Tibial nerve (tissue), 4 donors: ENCODE results near the gene RPL18. TPM values are rescaled to one million over a fixed set of nuclear protein-coding genes. Genes with fewer than 3 reads are reported as not detected.
A peak's percentile ranks its signal among the peaks of the same experiment; 100 is the strongest.
"Not testable (repeated sequence)": the region's sequence is repeated elsewhere in the genome, so short reads cannot be mapped to it uniquely, and the experiment has no call there.

Source experiments
- DNase-seq, 2 donors: peaks; one replicate each; pipeline ENCODE4 v3.0.0-alpha.2; 2019; ENCODE audit warnings: low spot score in 2 of 2
- H3K27ac ChIP-seq, 4 donors: fragments of 200-600 bp; sonication (generic) in 3 of 4; one replicate each; pipeline ENCODE4 v1.5.1; 2017 to 2019; ENCODE audit warnings: mild to moderate bottlenecking in 1 of 4
- H3K27me3 ChIP-seq, 2 donors: fragments of 200-600 bp; sonication (generic) in 1 of 2; one replicate each; pipeline versions ENCODE4 v1.5.1 to v1.6.0; 2017 to 2019
- H3K36me3 ChIP-seq, 3 donors: fragments of 200-600 bp; sonication (generic); one replicate each; pipeline ENCODE4 v1.5.1; 2018 to 2019
- H3K4me1 ChIP-seq, 4 donors: fragments of 200-600 bp; sonication (generic) in 3 of 4; one replicate each; pipeline ENCODE4 v1.5.1; 2017 to 2019
- H3K4me3 ChIP-seq, 4 donors: fragments of 200-600 bp; sonication (generic) in 3 of 4; one replicate each; pipeline ENCODE4 v1.5.1; 2017 to 2019; ENCODE audit warnings: mild to moderate bottlenecking in 1 of 4, moderate library complexity in 1 of 4
- H3K9me3 ChIP-seq, 4 donors: fragments of 200-600 bp; sonication (generic) in 3 of 4; one replicate each; pipeline ENCODE4 v1.5.1; 2017 to 2019
- EP300 ChIP-seq, 2 donors: sonication (generic); formaldehyde crosslinking; IDR thresholded peaks; one replicate each; pipeline ENCODE4 v1.6.1; 2017; ENCODE audit warnings: antibody characterized with exemption in 2 of 2, mild to moderate bottlenecking in 1 of 2
- POLR2A ChIP-seq, 2 donors: fragments of 450-650 bp; IDR thresholded peaks; one replicate each; pipeline ENCODE4 v1.6.1; 2017; ENCODE audit warnings: antibody characterized with exemption in 2 of 2, mild to moderate bottlenecking in 2 of 2, moderate library complexity in 2 of 2
- WGBS, 2 donors: methylation state at CpG; one replicate each; pipeline ENCODE4 v1.1.5; 2018; 5-methylcytosine and 5-hydroxymethylcytosine counted together
- total RNA-seq, 4 donors: library from RNA; depleted of rRNA; stranded (reverse); fragments of >200 nt; gene quantifications; one replicate each; pipeline ENCODE4 v1.1.0, GENCODE V29; 2016
- TF ChIP-seq, protein P1 (sequence below), 5 experiments: fragments of 200-600 bp in 3 of 5; fragments of 450-650 bp in 2 of 5; sonication (generic) in 3 of 5; IDR thresholded peaks; one replicate each; pipeline ENCODE4 v1.5.1; 2016 to 2019; ENCODE audit warnings: antibody characterized with exemption in 5 of 5, mild to moderate bottlenecking in 3 of 5, moderate library complexity in 2 of 5

Gene RPL18
- total RNA-seq, 4 donors from 2014 or later, result 2,253 to 3,141 (median 2,490) TPM

- H3K27ac ChIP-seq, result no peak overlapping the region
- H3K27me3 ChIP-seq, result no peaks in the 10 kb centered on the region
- DNase-seq, result no peak
- TF ChIP-seq EP300 (IDR thresholded peaks at IDR 0.05) (no peak), POLR2A (IDR thresholded peaks at IDR 0.05) (no peak)
- TF ChIP-seq, protein P1, sequence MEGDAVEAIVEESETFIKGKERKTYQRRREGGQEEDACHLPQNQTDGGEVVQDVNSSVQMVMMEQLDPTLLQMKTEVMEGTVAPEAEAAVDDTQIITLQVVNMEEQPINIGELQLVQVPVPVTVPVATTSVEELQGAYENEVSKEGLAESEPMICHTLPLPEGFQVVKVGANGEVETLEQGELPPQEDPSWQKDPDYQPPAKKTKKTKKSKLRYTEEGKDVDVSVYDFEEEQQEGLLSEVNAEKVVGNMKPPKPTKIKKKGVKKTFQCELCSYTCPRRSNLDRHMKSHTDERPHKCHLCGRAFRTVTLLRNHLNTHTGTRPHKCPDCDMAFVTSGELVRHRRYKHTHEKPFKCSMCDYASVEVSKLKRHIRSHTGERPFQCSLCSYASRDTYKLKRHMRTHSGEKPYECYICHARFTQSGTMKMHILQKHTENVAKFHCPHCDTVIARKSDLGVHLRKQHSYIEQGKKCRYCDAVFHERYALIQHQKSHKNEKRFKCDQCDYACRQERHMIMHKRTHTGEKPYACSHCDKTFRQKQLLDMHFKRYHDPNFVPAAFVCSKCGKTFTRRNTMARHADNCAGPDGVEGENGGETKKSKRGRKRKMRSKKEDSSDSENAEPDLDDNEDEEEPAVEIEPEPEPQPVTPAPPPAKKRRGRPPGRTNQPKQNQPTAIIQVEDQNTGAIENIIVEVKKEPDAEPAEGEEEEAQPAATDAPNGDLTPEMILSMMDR (IDR thresholded peaks at IDR 0.05), result no peak
- H3K4me3 ChIP-seq, result no peak overlapping the region
- peaks cover 0 to 16% (median 2%) of the 10 kb centered on the region in 4 donors for H3K4me1 ChIP-seq
- 93 to 97% methylated on average over 3 to 4 of the region's 4 CpGs for WGBS, 2 donors
- H3K36me3 ChIP-seq, result no peaks in the 10 kb centered on the region
- no peaks in the 10 kb centered on the region for H3K9me3 ChIP-seq
Measured at GRCh38 chr19:48663667-48664066, 44.7 kb upstream of the RPL18 start.

GRCh38 chr19:48661711-48662090 is 42.7 kb upstream of the RPL18 start:
- 87 to 93% methylated on average over 11 to 40 of the region's 50 CpGs for WGBS, 2 donors
- DNase-seq, result no peak
- no peaks in the 10 kb centered on the region for H3K27me3 ChIP-seq
- H3K9me3 ChIP-seq, result no peaks in the 10 kb centered on the region
- H3K4me3 ChIP-seq, result no peak overlapping the region
- no peaks in the 10 kb centered on the region for H3K36me3 ChIP-seq
- H3K4me1 ChIP-seq, result peaks cover 0 to 16% (median 2%) of the 10 kb centered on the region in 4 donors
- no peak for TF ChIP-seq EP300 (IDR thresholded peaks at IDR 0.05)
- TF ChIP-seq, protein P1 (IDR thresholded peaks at IDR 0.05), result no peak
- no peak for TF ChIP-seq POLR2A (IDR thresholded peaks at IDR 0.05)
- no peak overlapping the region for H3K27ac ChIP-seq

DNA sequence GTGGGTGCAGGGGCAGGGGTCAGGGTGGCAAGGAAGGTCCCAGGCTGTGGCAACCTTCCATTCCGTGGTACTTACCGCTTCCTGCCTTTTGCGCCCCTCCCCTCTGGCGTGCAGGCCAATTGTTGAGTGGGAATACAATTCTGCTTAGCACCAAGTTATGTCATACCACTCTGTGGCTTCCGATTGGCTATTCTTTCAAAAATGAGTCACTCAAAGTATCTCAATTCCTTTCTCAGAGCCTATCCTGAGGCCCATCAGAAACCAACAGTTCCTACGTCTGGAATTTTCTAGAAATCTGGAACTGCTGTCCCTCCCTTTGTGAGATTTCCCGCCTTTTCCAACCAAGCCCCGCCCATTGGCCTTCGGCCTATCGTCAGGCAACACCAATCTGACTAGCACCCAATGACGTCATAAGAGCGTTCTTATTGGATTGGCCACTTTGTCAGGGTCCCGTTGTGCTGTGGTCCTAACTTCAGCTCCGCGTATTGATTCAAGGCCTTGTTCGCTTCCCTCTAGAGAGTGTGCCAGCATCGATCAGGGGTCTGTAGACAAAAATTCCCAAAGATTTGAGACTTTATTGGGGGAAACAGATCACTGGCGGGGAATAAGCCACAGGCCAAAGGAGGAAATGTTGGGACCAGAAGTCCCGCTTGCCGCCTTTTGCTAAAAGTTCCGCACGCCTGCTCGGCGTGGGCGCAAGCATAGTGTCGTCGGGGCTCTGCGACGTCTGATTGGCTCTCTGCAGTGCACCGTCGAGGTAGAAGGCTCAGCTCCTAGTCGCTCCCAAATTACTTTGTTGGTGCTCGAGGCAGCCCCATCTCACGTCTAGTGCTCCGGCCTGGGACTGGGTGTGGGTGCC is 42.1 kb upstream of the RPL18 start:
- Histone ChIP-seq H3K27me3 (no peaks in the 10 kb centered on the region), H3K9me3 (no peaks in the 10 kb centered on the region), H3K27ac (peak overlapping the region; percentile 34 to 82 (median 69)), H3K4me3 (peak overlapping the region in 2 of 4 donors; percentile 1 to 5), H3K36me3 (no peaks in the 10 kb centered on the region), H3K4me1 (peaks cover 0 to 16% (median 2%) of the 10 kb centered on the region in 4 donors)
- WGBS, 2 donors, result 56 to 62% methylated on average over 33 to 35 of the region's 35 CpGs
- TF ChIP-seq EP300 (IDR thresholded peaks at IDR 0.05) (peak in 1 of 2 donors; percentile 34), POLR2A (IDR thresholded peaks at IDR 0.05) (no peak)
- DNase-seq, result peak; percentile 79 to 90

DNA sequence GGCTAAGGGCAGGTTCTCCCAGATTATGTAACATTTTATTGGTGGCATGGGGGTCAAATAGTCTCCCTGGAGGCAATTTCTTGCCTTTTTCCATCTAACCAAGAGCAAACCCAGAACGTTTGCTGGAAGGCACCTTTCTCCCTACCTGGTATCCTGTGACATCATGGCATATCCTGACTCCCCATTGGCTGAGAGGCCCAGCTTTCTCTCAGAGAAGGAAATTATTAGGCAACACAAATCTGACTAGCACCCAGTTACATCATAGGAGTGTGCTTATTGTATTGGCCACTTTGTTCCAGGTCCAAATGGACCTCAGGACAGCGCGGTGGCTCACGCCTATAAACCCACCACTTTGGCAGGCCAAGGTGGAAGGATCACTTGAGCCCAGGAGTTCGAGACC is 40.8 kb upstream of the RPL18 start:
- no peaks in the 10 kb centered on the region for H3K36me3 ChIP-seq
- 76 to 80% methylated on average over 5 of the region's 5 CpGs for whole genome bisulfite sequencing, 2 donors
- no peak overlapping the region for H3K27ac ChIP-seq
- H3K4me3 ChIP-seq, result no peak overlapping the region
- no peaks in the 10 kb centered on the region for H3K27me3 ChIP-seq
- no peak for DNase-seq
- H3K4me1 ChIP-seq, result peaks cover 0 to 16% (median 2%) of the 10 kb centered on the region in 4 donors
- TF ChIP-seq, protein P1 (IDR thresholded peaks at IDR 0.05), result no peak
- H3K9me3 ChIP-seq, result no peaks in the 10 kb centered on the region

DNA sequence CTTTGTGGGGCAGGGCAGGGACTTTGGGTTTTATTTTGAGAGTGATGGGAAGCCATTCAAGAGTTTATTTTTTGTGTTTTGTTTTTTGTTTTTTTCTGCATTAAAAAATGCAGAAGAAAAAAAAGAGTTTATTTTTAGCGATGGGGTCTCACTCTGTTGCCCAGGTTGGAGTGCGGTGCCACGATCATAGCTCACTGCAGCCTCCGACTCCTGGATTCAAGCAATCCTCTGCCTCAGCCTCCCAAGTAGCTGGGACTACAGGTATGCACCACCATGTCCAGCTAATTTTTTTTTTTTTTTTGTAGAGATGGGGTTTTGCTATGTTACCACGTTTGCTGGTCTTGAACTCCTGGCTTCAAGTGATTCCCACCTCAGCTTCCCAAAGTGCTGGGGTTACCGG is 39.5 kb upstream of the RPL18 start:
- TF ChIP-seq, protein P1 (IDR thresholded peaks at IDR 0.05), result no peak
- TF ChIP-seq POLR2A (IDR thresholded peaks at IDR 0.05), result no peak
- Histone ChIP-seq H3K36me3 (no peaks in the 10 kb centered on the region), H3K4me3 (no peak overlapping the region), H3K9me3 (no peaks in the 10 kb centered on the region), H3K27ac (no peak overlapping the region), H3K4me1 (peaks cover 0 to 16% (median 2%) of the 10 kb centered on the region in 4 donors), H3K27me3 (no peaks in the 10 kb centered on the region)
- no peak for DNase-seq
- 90 to 91% methylated on average over 6 of the region's 6 CpGs for WGBS, 2 donors

GRCh38 chr19:48657828-48658227 is 38.9 kb upstream of the RPL18 start:
- DNase-seq, H3K9me3 ChIP-seq, H3K36me3 ChIP-seq, H3K27me3 ChIP-seq, H3K4me3 ChIP-seq: not testable (repeated sequence)
- H3K27ac ChIP-seq, result peak overlapping the region in 1 of 4 donors; percentile 4
- H3K4me1 ChIP-seq, result peaks cover 0 to 16% (median 2%) of the 10 kb centered on the region in 4 donors
- WGBS, 2 donors, result 84 to 85% methylated on average over 5 of the region's 5 CpGs
